Stimulated activated CD8-positive, alpha-beta memory T cell treated with anti-CD3 and anti-CD28 coated beads, Interleukin-7, amount 100 ng/mL, for 1 hour (primary cell): ENCODE results near the gene ACOX3.

Experiments
- DNase-seq, 2 donors: peaks; one replicate each; pipeline ENCODE4 v3.0.0-alpha.2; 2020; ENCODE audit warnings: low read depth in 2 of 2

ACOX3 gene

DNA sequence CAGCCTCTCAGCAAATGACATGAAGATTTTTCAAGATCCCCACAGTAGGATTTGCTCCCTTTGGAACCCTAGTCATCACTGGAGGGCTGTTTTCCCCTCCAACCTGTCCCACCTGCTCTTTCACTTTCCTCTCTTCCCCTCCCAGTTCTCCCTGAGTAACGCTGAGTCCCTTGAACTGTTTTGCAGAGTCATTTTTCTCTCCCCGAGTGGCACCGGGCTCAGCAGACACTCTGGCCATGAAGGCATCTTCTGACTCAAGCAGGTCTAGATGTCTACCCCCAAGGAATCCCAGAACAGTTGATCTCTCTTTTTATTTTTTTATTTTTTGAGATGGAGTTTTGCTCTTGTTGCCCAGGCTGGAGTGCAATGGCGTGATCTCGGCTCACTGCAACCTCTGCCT is 118.8 kb downstream of the ACOX3 start:
- no peak for DNase-seq

DNA sequence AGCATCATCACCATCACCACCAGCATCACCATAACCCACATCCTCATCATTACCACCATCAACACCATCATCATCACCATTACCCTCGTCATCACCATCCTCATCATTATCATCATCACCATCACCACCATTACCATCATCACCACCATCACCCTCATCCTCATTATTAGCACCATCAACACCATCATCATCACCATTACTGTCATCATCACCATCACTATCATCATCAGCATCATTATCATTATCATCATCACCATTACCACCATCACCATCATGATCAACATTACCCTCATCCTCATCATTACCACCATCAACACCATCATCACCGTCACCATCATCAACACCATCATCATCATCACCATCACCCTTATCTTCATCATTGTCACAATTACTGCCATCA is 119.3 kb downstream of the ACOX3 start:
- no peak for DNase-seq

- no peak for DNase-seq
Observed at GRCh38 chr4:8320386-8320750, 120.2 kb downstream of the ACOX3 start.

GRCh38 chr4:8319731-8320385 is 120.7 kb downstream of the ACOX3 start:
- DNase-seq: no peak

GRCh38 chr4:8319061-8319460 is 121.5 kb downstream of the ACOX3 start:
- DNase-seq: no peak

GRCh38 chr4:8318509-8318908 is 122.0 kb downstream of the ACOX3 start:
- no peak for DNase-seq

DNA sequence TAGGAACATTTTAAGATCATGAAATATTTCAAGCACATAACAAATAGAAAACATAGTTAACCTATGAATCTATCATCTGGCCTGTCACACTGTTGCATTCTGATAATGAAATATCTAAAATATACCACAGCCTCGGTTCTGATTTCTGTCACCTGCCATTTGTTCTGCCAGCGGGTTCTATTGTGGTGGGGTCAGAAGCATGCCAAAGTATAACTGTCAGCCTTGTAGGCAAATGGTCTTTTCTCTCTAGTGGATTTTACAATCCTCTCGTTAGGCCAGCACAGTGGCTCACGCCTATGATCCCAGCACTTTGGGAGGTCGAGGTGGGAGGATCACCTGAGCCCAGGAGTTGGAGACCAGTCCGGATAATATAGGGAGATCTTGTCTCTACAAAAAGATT is 123.0 kb downstream of the ACOX3 start:
- DNase-seq: no peak

- DNase-seq: no peak
Observed at GRCh38 chr4:8316911-8317351, 123.6 kb downstream of the ACOX3 start.
